Skeletal muscle tissue (tissue), 4 donors: ENCODE results near the gene LILRA1. TPM values are rescaled to one million over a fixed set of nuclear protein-coding genes. Genes with fewer than 3 reads are reported as not detected.

Experiments
- H3K27ac ChIP-seq: one replicate; pipeline ENCODE4 v1.7.0; 2013; ENCODE audit warnings: mild to moderate bottlenecking, low read depth, low read length, inconsistent platforms
- H3K27me3 ChIP-seq, 3 donors: one replicate each; pipeline ENCODE4 v1.7.0; 2013; ENCODE audit warnings: low read length in 3 of 3; ENCODE audit not compliant: control insufficient read depth in 3 of 3, insufficient read depth in 3 of 3
- H3K36me3 ChIP-seq, 3 donors: one replicate each; pipeline ENCODE4 v1.7.0; 2013; ENCODE audit warnings: low read length in 3 of 3; ENCODE audit not compliant: control insufficient read depth in 3 of 3, insufficient read depth in 3 of 3
- H3K4me1 ChIP-seq, 3 donors: one replicate each; pipeline ENCODE4 v1.7.0; 2013; ENCODE audit warnings: low read length in 3 of 3, mild to moderate bottlenecking in 3 of 3; ENCODE audit not compliant: control insufficient read depth in 3 of 3, insufficient read depth in 3 of 3
- H3K4me3 ChIP-seq, 3 donors: one replicate each; pipeline ENCODE4 v1.7.0; 2013; ENCODE audit warnings: low read length in 3 of 3
- H3K9ac ChIP-seq, 3 donors: one replicate each; pipeline ENCODE4 v1.7.0; 2013; ENCODE audit warnings: low read length in 3 of 3, mild to moderate bottlenecking in 3 of 3, moderate library complexity in 2 of 3, low read depth in 1 of 3
- H3K9me3 ChIP-seq, 3 donors: one replicate each; pipeline ENCODE4 v1.7.0; 2013; ENCODE audit warnings: low read length in 3 of 3; ENCODE audit not compliant: control insufficient read depth in 3 of 3
- total RNA-seq: library from RNA; depleted of rRNA; stranded (reverse); fragments of >200 nt; gene quantifications from one replicate; pipeline ENCODE4 v1.2.3, GENCODE V29; 2014
- donor health status: Osteomylitis.

Gene LILRA1
- total RNA-seq, 1 donor from 2014 or later, result not detected

DNA sequence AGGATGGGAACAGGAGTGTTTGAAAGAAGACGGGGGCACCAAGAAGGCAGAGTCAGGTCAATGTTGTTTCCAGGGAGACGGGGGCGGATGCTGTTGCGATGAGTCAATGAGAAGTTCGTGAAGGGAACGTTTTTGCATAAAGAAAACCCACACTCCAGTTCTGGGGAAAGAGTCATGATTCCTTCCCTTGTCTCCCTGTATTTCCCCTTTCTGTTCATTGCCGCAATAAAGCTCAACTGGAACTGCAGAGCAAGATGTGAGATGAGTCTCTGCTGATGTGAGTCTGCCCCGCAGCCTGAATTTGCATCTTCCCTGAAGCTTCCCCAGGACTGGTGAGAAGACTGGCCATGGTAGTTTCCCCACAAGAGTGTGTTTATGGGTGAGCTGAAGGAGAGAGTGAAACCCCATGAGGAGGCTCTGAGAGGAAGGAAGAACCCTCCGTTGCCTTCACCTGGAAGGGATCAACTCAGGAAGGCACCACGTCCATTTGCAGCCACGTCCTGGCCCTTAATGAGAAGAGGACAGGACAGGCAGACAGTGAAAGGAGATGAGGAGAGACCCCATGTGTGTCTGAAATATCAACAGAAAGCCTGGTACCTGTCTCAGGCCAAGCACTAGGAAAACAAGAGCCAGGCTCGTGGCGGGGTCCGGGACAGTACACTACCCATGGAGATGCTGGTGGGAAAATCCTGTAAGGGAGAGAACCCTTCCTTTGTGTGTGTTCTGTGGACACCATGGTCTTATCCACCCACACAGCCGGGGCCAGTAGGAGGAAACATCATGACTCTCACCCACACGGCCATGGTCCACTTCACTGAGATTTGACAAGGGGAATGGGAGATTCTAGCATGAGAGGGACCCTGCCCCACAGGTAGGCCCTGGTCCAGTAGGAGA lies 13.7 kb downstream of the LILRA1 start:
- H3K4me1 ChIP-seq, result no peaks in the 10 kb centered on the region
- no peak overlapping the region for H3K4me3 ChIP-seq
- peaks cover 4 to 7% (median 5%) of the 10 kb centered on the region in 3 donors for H3K9me3 ChIP-seq
- no peaks in the 10 kb centered on the region for H3K27me3 ChIP-seq
- H3K27ac ChIP-seq, result no peak overlapping the region
- H3K36me3 ChIP-seq, result no peaks in the 10 kb centered on the region
- H3K9ac ChIP-seq, result no peak overlapping the region

DNA sequence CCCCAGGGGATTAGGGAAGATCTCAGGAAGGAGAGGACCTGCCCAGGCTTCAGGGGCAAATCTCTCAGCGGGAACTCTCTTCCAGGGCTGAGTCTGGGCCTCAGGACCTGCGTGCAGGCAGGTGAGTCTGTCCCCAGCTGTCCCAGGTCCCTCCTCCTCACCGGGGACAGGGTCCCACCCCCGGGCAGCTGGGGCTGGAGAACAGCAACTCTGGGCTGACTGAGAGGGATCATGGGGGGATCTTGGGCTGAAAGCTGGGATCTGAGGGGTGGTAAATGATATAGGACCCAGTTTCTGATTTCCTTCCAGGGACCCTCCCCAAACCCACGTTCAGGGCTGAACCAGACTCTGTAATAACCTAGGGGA lies 14.3 kb downstream of the LILRA1 start:
- Histone ChIP-seq H3K27ac (no peak overlapping the region), H3K4me3 (no peak overlapping the region), H3K36me3 (no peaks in the 10 kb centered on the region), H3K9me3 (peaks cover 4 to 7% (median 5%) of the 10 kb centered on the region in 3 donors), H3K27me3 (no peaks in the 10 kb centered on the region), H3K4me1 (no peaks in the 10 kb centered on the region), H3K9ac (no peak overlapping the region)

GRCh38 chr19:54608205-54608604 lies 14.8 kb downstream of the LILRA1 start:
- H3K4me3 ChIP-seq, result no peak overlapping the region
- no peak overlapping the region for H3K9ac ChIP-seq
- no peaks in the 10 kb centered on the region for H3K36me3 ChIP-seq
- H3K4me1 ChIP-seq, result no peaks in the 10 kb centered on the region
- peaks cover 4 to 7% (median 5%) of the 10 kb centered on the region in 3 donors for H3K9me3 ChIP-seq
- no peak overlapping the region for H3K27ac ChIP-seq
- H3K27me3 ChIP-seq, result no peaks in the 10 kb centered on the region

- Histone ChIP-seq H3K4me3 (no peak overlapping the region), H3K36me3 (no peaks in the 10 kb centered on the region), H3K27me3 (no peaks in the 10 kb centered on the region), H3K9ac (no peak overlapping the region), H3K9me3 (peaks cover 4 to 7% (median 5%) of the 10 kb centered on the region in 3 donors), H3K27ac (no peak overlapping the region), H3K4me1 (no peaks in the 10 kb centered on the region)
Measured at GRCh38 chr19:54608792-54609191, 15.4 kb downstream of the LILRA1 start.

DNA sequence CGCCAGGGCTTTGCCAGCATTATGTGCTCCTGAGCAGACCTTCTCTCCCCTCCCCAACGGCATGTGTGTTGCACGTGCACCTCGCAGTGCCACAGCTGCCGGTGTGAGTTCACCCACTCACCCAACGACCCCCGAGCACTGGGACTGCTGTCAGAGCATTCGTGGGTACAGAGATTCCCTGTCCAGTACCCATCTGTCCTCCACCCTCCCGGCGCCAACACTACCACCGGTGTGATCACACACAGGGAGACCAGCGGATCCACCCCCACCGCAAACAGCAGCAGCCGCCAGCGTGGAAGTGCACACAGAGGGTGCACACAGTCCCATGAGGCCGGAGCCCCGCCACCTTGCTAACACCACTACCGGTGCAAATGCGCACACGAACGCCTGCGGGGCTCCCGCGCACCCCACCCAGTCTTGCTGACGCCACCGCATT lies 15.9 kb downstream of the LILRA1 start:
- Histone ChIP-seq H3K4me3 (no peak overlapping the region), H3K9ac (no peak overlapping the region), H3K9me3 (peaks cover 4 to 7% (median 5%) of the 10 kb centered on the region in 3 donors), H3K27me3 (no peaks in the 10 kb centered on the region), H3K36me3 (no peaks in the 10 kb centered on the region), H3K4me1 (no peaks in the 10 kb centered on the region), H3K27ac (no peak overlapping the region)

- Histone ChIP-seq H3K4me1 (no peaks in the 10 kb centered on the region), H3K9me3 (peaks cover 0 to 5% (median 5%) of the 10 kb centered on the region in 3 donors), H3K27ac (no peak overlapping the region)
Measured at GRCh38 chr19:54612428-54612827, 19.0 kb downstream of the LILRA1 start.

GRCh38 chr19:54614726-54615125 lies 21.3 kb downstream of the LILRA1 start:
- H3K27me3 ChIP-seq, result no peaks in the 10 kb centered on the region
- no peak overlapping the region for H3K27ac ChIP-seq
- H3K9me3 ChIP-seq, result peaks cover 0 to 4% (median 0%) of the 10 kb centered on the region in 3 donors
- no peaks in the 10 kb centered on the region for H3K36me3 ChIP-seq
- H3K4me3 ChIP-seq, result no peak overlapping the region
- H3K9ac ChIP-seq, result no peak overlapping the region
- H3K4me1 ChIP-seq, result no peaks in the 10 kb centered on the region

More at GRCh38 chr19:54612428-54612827, 19.0 kb downstream of the LILRA1 start:
- Histone ChIP-seq H3K9ac (no peak overlapping the region), H3K27me3 (no peaks in the 10 kb centered on the region), H3K36me3 (no peaks in the 10 kb centered on the region), H3K4me3 (no peak overlapping the region)

DNA sequence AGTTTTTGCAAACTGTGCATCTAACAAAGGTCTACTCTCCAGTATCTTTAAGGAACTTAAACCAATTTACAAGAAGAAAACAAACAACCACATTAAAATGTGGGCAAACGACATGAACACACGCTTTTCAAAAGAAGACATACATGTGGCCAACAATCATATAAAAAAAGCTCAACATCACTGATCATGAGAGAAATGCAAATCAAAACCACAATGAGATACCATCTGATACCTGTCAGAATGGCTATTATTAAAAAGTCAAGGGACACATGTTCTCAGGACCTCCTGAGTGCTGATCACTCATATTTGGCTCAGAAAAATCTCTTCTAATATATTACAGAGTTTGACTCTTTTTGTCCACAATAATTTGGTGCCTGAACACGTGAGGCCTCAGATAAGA lies 22.6 kb downstream of the LILRA1 start:
- Histone ChIP-seq H3K27ac (no peak overlapping the region), H3K4me3 (no peak overlapping the region), H3K9me3 (no peaks in the 10 kb centered on the region), H3K4me1 (no peaks in the 10 kb centered on the region), H3K36me3 (no peaks in the 10 kb centered on the region), H3K9ac (no peak overlapping the region), H3K27me3 (no peaks in the 10 kb centered on the region)

DNA sequence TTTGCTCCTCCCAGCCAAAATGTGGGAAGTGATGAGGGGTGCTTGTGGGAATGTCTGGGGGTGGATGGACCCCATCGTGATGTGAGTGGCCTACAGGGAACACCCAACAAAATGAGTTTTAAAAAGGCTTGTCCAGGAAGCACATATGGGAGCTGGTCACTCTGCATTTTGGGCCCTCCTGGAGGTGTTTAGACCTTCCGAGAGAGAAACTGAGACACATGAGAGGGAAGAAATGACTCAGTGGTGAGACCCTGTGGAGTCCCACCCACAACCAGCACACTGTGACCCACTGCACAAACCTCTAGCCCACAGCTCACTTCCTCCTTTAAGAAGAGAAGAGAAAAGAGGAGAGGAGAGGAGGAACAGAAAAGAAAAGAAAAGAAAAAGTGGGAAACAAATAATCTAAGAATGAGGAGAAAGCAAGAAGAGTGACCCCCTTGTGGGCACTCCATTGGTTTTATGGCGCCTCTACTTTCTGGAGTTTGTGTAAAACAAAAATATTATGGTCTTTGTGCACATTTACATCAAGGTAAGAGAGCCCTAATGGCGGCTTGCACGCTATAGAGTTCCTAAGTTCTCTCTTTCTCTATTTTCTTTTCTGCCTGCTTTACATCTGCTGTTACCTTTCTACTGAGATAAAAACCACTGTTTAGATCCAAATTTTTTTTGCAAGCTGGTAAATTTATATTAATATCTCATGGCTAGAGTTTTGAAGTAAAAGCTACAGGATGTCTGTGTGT lies 23.6 kb downstream of the LILRA1 start:
- H3K27ac ChIP-seq, result no peak overlapping the region
- H3K27me3 ChIP-seq, result no peaks in the 10 kb centered on the region
- no peak overlapping the region for H3K9ac ChIP-seq
- H3K9me3 ChIP-seq, result no peaks in the 10 kb centered on the region
- H3K4me3 ChIP-seq, result no peak overlapping the region
- H3K4me1 ChIP-seq, result no peaks in the 10 kb centered on the region
- H3K36me3 ChIP-seq, result no peaks in the 10 kb centered on the region

GRCh38 chr19:54620464-54620863 lies 27.0 kb downstream of the LILRA1 start:
- H3K9me3 ChIP-seq, result no peaks in the 10 kb centered on the region
- no peaks in the 10 kb centered on the region for H3K27me3 ChIP-seq
- H3K27ac ChIP-seq, result no peak overlapping the region
- H3K4me3 ChIP-seq, result no peak overlapping the region
- no peaks in the 10 kb centered on the region for H3K4me1 ChIP-seq
- H3K9ac ChIP-seq, result no peak overlapping the region
- no peaks in the 10 kb centered on the region for H3K36me3 ChIP-seq
